ENCODE results near the gene SARDH. TPM values are rescaled to one million over a fixed set of nuclear protein-coding genes. Genes with fewer than 3 reads are reported as not detected.

The SARDH gene
- total and polyA plus RNA-seq, 2 of the 13 experiments (the other 11 are each of a cell fraction or from before 2014, with no cell fraction given) = 11.6 to 34.9 TPM

DNA sequence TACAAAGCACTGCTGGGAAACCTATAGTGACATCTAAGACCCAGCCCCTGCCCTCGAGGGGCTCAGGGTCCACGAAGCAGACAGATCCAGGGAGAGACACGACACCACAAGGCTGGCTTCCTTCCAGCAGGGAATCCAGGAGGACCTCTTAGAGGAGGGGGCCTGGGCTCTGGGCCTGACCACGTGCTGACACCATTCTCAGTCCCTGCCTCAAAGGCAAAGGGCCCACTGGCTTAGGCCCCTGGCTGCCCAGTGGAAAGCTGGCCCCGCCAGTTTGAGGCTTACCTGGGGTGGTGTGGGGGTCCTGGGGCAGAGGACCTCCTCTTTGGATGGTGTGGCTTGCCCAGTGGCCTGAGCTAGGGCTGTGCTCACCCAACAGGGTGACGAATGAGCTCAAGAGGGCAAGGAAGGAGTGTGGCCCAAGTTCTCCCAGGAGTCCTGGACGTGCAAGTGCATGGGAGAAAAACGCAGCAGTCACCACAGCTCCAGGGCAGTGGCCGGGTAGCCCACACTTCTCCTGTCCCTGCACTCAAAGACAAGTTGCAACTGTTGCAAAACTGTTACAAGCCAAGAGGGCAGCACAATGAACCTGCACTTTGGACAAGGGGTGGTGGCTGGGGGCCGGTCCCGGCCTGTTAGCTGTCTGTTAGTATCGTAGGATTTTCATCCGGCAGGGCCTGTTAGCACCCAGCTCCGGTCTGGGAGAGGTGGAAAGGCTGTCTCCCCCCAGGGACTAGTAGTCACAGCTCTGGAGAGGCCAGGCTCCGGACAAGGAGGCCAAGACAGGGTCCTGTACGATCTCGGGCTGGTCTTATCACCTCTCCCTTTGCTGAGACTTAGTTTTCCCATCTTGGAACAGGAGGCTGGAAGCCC is 1.5 kb upstream of the SARDH start (continued):
- TF ChIP-seq ZNF10 (CRISPR knock-in tag; IDR thresholded peaks at IDR 0.05; ENCODE audit: borderline replicate concordance, low read depth) (no peak), ZNF274 (CRISPR knock-in tag; IDR thresholded peaks at IDR 0.05) (peak; percentile 51; the same call in 1 of the 2 replicates), ZXDC (CRISPR knock-in tag; IDR thresholded peaks at IDR 0.05) (0 out of 2 replicates have a peak, but pooled peaks have one; percentile 20), HHEX (CRISPR knock-in tag; IDR thresholded peaks at IDR 0.05) (no peak), MED13 (CRISPR knock-in tag; IDR thresholded peaks at IDR 0.05) (no peak), MZF1 (CRISPR knock-in tag; IDR thresholded peaks at IDR 0.05; ENCODE audit: borderline replicate concordance) (0 out of 2 replicates have a peak, but pooled peaks have one; percentile 44), TOE1 (CRISPR knock-in tag; IDR thresholded peaks at IDR 0.05) (0 out of 2 replicates have a peak, but pooled peaks have one; percentile 45), POLR2A (IDR thresholded peaks at IDR 0.05; ENCODE audit: insufficient read depth in 1 of 2, low read depth in 2 of 2, low read length in 2 of 2) (peak in 1 of 2 experiments; percentile 72; a peak in 2 of 4 replicates), SMARCE1 (IDR thresholded peaks at IDR 0.05; ENCODE audit: borderline replicate concordance) (no peak), ZNF841 (CRISPR knock-in tag; IDR thresholded peaks at IDR 0.05; ENCODE audit: borderline replicate concordance) (no peak), HNF4A (CRISPR knock-in tag; IDR thresholded peaks at IDR 0.05) (peak; percentile 98), ZNF468 (CRISPR knock-in tag; IDR thresholded peaks at IDR 0.05) (no peak), RBM22 (optimal IDR thresholded peaks at IDR 0.05; ENCODE audit: low read length) (no peak), ZNF20 (CRISPR knock-in tag; IDR thresholded peaks at IDR 0.05) (no peak)
- TF ChIP-seq, protein P1, sequence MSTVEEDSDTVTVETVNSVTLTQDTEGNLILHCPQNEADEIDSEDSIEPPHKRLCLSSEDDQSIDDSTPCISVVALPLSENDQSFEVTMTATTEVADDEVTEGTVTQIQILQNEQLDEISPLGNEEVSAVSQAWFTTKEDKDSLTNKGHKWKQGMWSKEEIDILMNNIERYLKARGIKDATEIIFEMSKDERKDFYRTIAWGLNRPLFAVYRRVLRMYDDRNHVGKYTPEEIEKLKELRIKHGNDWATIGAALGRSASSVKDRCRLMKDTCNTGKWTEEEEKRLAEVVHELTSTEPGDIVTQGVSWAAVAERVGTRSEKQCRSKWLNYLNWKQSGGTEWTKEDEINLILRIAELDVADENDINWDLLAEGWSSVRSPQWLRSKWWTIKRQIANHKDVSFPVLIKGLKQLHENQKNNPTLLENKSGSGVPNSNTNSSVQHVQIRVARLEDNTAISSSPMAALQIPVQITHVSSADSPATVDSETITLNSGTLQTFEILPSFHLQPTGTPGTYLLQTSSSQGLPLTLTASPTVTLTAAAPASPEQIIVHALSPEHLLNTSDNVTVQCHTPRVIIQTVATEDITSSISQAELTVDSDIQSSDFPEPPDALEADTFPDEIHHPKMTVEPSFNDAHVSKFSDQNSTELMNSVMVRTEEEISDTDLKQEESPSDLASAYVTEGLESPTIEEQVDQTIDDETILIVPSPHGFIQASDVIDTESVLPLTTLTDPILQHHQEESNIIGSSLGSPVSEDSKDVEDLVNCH (CRISPR knock-in tag; IDR thresholded peaks at IDR 0.05) = no peak
- TF ChIP-seq, protein P2, sequence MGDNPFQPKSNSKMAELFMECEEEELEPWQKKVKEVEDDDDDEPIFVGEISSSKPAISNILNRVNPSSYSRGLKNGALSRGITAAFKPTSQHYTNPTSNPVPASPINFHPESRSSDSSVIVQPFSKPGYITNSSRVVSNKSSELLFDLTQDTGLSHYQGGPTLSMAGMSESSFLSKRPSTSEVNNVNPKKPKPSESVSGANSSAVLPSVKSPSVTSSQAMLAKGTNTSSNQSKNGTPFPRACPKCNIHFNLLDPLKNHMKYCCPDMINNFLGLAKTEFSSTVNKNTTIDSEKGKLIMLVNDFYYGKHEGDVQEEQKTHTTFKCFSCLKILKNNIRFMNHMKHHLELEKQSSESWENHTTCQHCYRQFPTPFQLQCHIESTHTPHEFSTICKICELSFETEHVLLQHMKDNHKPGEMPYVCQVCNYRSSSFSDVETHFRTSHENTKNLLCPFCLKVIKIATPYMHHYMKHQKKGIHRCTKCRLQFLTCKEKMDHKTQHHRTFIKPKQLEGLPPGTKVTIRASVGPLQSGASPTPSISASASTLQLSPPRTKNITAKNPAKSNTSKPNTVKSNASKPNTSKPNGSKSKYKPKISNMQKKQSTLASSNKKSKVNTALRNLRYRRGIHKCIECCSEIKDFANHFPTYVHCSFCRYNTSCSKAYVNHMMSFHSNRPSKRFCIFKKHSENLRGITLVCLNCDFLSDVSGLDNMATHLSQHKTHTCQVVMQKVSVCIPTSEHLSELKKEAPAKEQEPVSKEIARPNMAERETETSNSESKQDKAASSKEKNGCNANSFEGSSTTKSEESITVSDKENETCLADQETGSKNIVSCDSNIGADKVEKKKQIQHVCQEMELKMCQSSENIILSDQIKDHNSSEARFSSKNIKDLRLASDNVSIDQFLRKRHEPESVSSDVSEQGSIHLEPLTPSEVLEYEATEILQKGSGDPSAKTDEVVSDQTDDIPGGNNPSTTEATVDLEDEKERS (CRISPR knock-in tag; IDR thresholded peaks at IDR 0.05) = peak; percentile 51; the same call in 1 of the 2 replicates
- TF ChIP-seq, protein P3, sequence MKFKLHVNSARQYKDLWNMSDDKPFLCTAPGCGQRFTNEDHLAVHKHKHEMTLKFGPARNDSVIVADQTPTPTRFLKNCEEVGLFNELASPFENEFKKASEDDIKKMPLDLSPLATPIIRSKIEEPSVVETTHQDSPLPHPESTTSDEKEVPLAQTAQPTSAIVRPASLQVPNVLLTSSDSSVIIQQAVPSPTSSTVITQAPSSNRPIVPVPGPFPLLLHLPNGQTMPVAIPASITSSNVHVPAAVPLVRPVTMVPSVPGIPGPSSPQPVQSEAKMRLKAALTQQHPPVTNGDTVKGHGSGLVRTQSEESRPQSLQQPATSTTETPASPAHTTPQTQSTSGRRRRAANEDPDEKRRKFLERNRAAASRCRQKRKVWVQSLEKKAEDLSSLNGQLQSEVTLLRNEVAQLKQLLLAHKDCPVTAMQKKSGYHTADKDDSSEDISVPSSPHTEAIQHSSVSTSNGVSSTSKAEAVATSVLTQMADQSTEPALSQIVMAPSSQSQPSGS (CRISPR knock-in tag; IDR thresholded peaks at IDR 0.05) = peak; percentile 64
- TF ChIP-seq, protein P4, sequence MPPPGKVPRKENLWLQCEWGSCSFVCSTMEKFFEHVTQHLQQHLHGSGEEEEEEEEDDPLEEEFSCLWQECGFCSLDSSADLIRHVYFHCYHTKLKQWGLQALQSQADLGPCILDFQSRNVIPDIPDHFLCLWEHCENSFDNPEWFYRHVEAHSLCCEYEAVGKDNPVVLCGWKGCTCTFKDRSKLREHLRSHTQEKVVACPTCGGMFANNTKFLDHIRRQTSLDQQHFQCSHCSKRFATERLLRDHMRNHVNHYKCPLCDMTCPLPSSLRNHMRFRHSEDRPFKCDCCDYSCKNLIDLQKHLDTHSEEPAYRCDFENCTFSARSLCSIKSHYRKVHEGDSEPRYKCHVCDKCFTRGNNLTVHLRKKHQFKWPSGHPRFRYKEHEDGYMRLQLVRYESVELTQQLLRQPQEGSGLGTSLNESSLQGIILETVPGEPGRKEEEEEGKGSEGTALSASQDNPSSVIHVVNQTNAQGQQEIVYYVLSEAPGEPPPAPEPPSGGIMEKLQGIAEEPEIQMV (CRISPR knock-in tag; IDR thresholded peaks at IDR 0.05; ENCODE audit: low read depth) = 0 out of 2 replicates have a peak, but pooled peaks have one; percentile 54
